GM12873 (cell line): Measurements from ENCODE around the gene PC.

ENCODE experiments used
- CTCF ChIP-seq: IDR thresholded peaks from 2 replicates; pipeline ENCODE4 v1.5.1; 2012; ENCODE audit warnings: low read depth, mild to moderate bottlenecking, moderate library complexity, low read length, control low read depth; ENCODE audit not compliant: insufficient read depth; ENCODE audit errors: missing control alignments

Gene PC

GRCh38 chr11:66879583-66879982 is 78.6 kb downstream of the PC start:
- no peak for TF ChIP-seq CTCF

- no peak for TF ChIP-seq CTCF
Observed at GRCh38 chr11:66879000-66879399, 79.2 kb downstream of the PC start.

GRCh38 chr11:66878474-66878873 is 79.7 kb downstream of the PC start:
- TF ChIP-seq CTCF: no peak

GRCh38 chr11:66877588-66878385 is 80.4 kb downstream of the PC start:
- TF ChIP-seq CTCF: no peak

GRCh38 chr11:66875378-66875777 is 82.8 kb downstream of the PC start:
- no peak for TF ChIP-seq CTCF

- TF ChIP-seq CTCF: no peak
Observed at GRCh38 chr11:66874232-66874631, 84.0 kb downstream of the PC start.

GRCh38 chr11:66871521-66871901 is 86.7 kb downstream of the PC start:
- TF ChIP-seq CTCF: no peak
